Activated CD8-positive, alpha-beta T cell treated with anti-CD3 and anti-CD28 coated beads for 36 hours (primary cell): ENCODE results near the gene ZNF780A. TPM values are rescaled to one million over a fixed set of nuclear protein-coding genes. Genes with fewer than 3 reads are reported as not detected.
A peak's percentile ranks its signal among the peaks of the same experiment; 100 is the strongest.

Source experiments
- ATAC-seq: fragments of 200-7000 bp; cut with Tn5 transposase; one replicate; pipeline ENCODE4 v1.10.0; 2021; ENCODE audit warnings: mild to moderate bottlenecking, moderate library complexity
- CTCF ChIA-PET: fragments of 350-600 bp; sonication (Branson Sonifier 250); formaldehyde crosslinking; loops from one replicate; lab custom pipeline; 2021; ENCODE audit warnings: antibody characterized with exemption; lab: Charles Lee
- POLR2A ChIA-PET: fragments of 350-600 bp; sonication (Branson Sonifier 250); formaldehyde crosslinking; loops from one replicate; lab custom pipeline; 2021; ENCODE audit warnings: antibody characterized with exemption; lab: Charles Lee
- DNase-seq: peaks from one replicate; pipeline ENCODE4 v3.0.0-alpha.2; 2020
- H3K27ac Mint-ChIP-seq: one replicate; pipeline ENCODE4 v1.8.0; 2021; ENCODE audit warnings: mild to moderate bottlenecking, mixed read lengths
- H3K27me3 Mint-ChIP-seq: one replicate; pipeline ENCODE4 v1.8.0; 2021; ENCODE audit warnings: mixed read lengths
- H3K36me3 Mint-ChIP-seq: one replicate; pipeline ENCODE4 v1.8.0; 2021; ENCODE audit warnings: low read depth, mixed read lengths
- H3K4me1 Mint-ChIP-seq: one replicate; pipeline ENCODE4 v1.8.0; 2021; ENCODE audit warnings: low read depth, mixed read lengths
- H3K4me3 Mint-ChIP-seq: one replicate; pipeline ENCODE4 v1.8.0; 2021; ENCODE audit warnings: mild to moderate bottlenecking, moderate library complexity, mixed read lengths
- H3K9me3 Mint-ChIP-seq: one replicate; pipeline ENCODE4 v1.8.0; 2021; ENCODE audit warnings: mixed read lengths
- CTCF ChIP-seq: fragments of 200-600 bp; IDR thresholded peaks from one replicate; pipeline ENCODE4 v1.8.0; 2022; ENCODE audit warnings: antibody characterized with exemption, mild to moderate bottlenecking
- intact Hi-C: fragments of 100-400 bp; cut with micrococcal nuclease; formaldehyde crosslinking; loops from one replicate; pipeline ENCODE4 v1.10.0; 2022
- total RNA-seq, 2 experiments: library from RNA; stranded (reverse); gene quantifications; one replicate each; pipeline ENCODE4 v1.2.3, GENCODE V29; 2021

ZNF780A gene
- 10 to 100 TPM; 12.9 to 13.3 TPM for total RNA-seq

DNA sequence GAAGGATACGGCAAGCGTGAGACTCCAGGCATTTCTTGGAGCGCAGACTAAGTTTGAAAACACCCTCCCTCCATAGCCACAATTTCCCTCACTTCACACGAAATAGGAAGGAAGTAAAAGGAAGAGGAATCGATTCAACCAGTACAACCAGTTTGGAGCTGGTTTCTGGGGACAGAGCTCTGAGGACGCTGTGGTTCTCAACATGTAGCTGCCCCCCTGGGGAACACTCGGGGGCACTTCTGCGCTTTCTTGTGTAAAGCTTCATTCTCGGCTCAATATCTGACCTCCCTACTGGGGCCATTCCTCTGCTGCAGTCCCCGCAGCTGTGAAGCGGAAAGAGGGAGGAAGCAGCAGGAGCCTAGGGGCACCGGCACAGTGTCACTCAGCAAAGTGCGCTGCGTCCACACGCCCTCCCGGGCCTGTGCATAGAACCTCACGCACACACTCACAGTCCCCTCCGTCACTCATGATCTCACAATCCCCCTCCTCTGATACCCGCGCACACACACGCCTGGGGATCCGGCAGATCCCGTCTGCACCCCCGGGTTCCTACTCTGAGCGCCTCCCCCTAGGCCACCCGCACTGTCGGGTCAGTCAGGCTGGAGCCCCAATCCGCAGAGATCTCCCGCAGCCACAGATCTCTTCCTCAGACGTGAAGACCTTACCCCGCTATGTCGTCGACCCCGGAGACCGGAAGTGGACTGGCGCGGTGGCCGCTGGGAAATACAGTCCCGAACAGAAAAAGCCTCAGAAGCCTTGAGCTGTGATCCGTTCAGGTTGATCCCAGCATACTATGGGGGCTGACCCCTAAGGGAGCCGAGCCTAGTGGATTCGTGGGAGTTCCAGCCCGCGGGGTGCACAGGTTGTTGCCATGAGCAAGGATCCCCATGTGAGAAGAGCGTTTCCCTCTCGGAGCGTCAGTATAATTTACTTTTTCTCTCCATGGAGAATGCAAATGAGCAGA lies at the start of gene ZNF780A:
Gene ZNF780A, minus strand, starts transcription at position 703 of the 964 bp plus-strand sequence. CDS start 6,190 bp downstream, outside the sequence.
- intact Hi-C loops = no loop called here
- Mint-ChIP-seq H3K27ac (peak within 1 kb of the TSS; percentile 100), H3K36me3 (peaks cover 22% of the 10 kb centered on the region), H3K27me3 (peaks cover 4% of the 10 kb centered on the region), H3K4me1 (peaks cover 31% of the 10 kb centered on the region), H3K9me3 (peaks cover 5% of the 10 kb centered on the region), H3K4me3 (peak within 1 kb of the TSS; percentile 100)
- ATAC-seq (peak; percentile 92), DNase-seq (peak; percentile 88)
- TF ChIP-seq CTCF = no peak
- ChIA-PET POLR2A (interaction anchor here (0.9 to 2.1 kb wide), 4 partner anchors 12 to 100 kb away, joined by 3 to 6 read pairs (median 4); no protein-coding TSS in a partner anchor), CTCF (interaction anchor here (1.0 to 2.4 kb wide), 4 partner anchors 74 to 544 kb away, joined by 3 to 8 read pairs (median 3); partner anchors contain the start of gene PSMC4)

DNA sequence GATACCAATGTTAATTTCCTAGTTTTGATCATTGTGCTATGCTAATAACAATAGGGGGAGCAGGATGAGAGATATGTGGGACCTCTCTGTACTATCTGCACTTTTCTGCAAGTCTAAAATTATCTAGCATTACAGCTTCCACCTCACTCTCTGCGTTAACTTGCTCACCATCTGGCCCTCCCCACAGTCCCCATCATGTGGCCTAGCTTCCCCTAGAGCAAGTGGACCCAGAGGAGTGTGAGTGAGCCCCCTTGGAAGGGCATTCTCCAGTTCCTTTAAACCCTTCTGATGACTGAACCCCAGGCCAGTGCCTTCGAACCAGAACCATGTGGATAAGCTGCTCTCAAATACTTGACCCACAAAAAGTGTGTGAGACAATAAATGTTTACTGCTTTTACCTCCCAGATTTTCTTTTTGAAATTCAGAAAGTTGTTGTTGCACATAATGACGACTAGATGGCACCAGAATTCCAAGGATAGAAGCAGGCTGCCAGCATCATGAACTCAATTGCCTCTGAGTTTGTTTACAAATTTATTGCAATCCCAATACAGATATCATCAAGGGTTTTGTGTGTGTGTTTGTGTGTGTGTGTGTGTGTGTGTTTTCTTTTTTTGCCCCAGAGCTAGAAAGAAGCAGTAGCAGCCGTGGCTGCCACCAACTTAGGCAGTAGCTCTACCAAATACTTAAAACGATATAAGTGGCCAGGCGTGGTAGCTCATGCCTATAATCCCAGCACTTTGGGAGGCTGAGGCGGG lies 49.0 kb upstream of the ZNF780A start:
- H3K36me3 Mint-ChIP-seq = no peaks in the 10 kb centered on the region
- TF ChIP-seq CTCF = peak; percentile 89
- H3K4me3 Mint-ChIP-seq = no peak overlapping the region
- peaks cover 16% of the 10 kb centered on the region for H3K4me1 Mint-ChIP-seq
- CTCF ChIA-PET = interaction anchor here (0.6 to 4.4 kb wide), 40 partner anchors 11 to 638 kb away, joined by 3 to 45 read pairs (median 4); partner anchors contain the start of genes MAP3K10, RAB4B and TTC9B
- no peak overlapping the region for H3K27ac Mint-ChIP-seq
- DNase-seq (peak; percentile 12), ATAC-seq (no peak)
- H3K27me3 Mint-ChIP-seq = no peaks in the 10 kb centered on the region
- POLR2A ChIA-PET = interaction anchor here (1.1 to 1.3 kb wide), 2 partner anchors 18 to 27 kb away, joined by 3 to 4 read pairs; no protein-coding TSS in a partner anchor
- no peaks in the 10 kb centered on the region for H3K9me3 Mint-ChIP-seq
- intact Hi-C loops = loop anchor here (5.0 kb wide), 1 partner anchor 83 kb away; no protein-coding TSS in a partner anchor

DNA sequence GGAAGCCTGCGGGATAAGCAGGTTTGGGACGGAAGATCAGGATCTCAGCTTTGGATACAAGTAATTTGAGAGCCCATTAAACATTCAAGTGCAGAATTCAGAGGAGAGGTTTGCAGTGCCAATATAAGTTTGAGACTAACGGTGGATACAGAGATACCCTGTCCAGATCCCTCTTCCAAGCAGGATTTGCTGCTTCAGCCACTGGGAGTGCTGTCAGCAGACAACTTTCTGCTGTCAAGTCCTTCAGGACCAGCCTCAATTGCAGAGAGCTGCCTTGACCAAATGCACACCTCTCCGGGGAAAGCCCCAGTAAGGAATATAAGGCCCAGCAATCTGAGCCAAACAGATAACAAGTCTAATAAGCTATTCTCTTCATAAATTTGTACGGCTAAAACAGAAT lies 46.1 kb upstream of the ZNF780A start:
- DNase-seq (no peak), ATAC-seq (no peak)
- POLR2A ChIA-PET = no interaction called here
- Mint-ChIP-seq H3K27me3 (no peaks in the 10 kb centered on the region), H3K36me3 (no peaks in the 10 kb centered on the region), H3K4me3 (no peak overlapping the region), H3K4me1 (peaks cover 3% of the 10 kb centered on the region), H3K9me3 (no peaks in the 10 kb centered on the region), H3K27ac (no peak overlapping the region)
- no peak for TF ChIP-seq CTCF
- intact Hi-C loops = loop anchor here (5.0 kb wide), 1 partner anchor 85 kb away; no protein-coding TSS in a partner anchor
- CTCF ChIA-PET = no interaction called here

- CTCF ChIA-PET = interaction anchor here (3.0 kb wide), 1 partner anchor 31 kb away, joined by 13 read pairs; no protein-coding TSS in a partner anchor
- Mint-ChIP-seq H3K4me3 (no peak overlapping the region), H3K27ac (no peak overlapping the region), H3K4me1 (peaks cover 2% of the 10 kb centered on the region), H3K27me3 (peaks cover 2% of the 10 kb centered on the region), H3K9me3 (peaks cover 4% of the 10 kb centered on the region), H3K36me3 (no peaks in the 10 kb centered on the region)
- DNase-seq (no peak), ATAC-seq (no peak)
- POLR2A ChIA-PET = interaction anchor here (0.6 kb wide), 1 partner anchor 47 kb away, joined by 3 read pairs; no protein-coding TSS in a partner anchor
- no peak for TF ChIP-seq CTCF
- intact Hi-C loops = loop anchor here (5.0 kb wide), 1 partner anchor 87 kb away; no protein-coding TSS in a partner anchor
Measured at GRCh38 chr19:40134866-40135265, 44.1 kb upstream of the ZNF780A start.
